H1 (cell line): Measurements from ENCODE around the gene MRPL16. TPM values are rescaled to one million over a fixed set of nuclear protein-coding genes. Genes with fewer than 3 reads are reported as not detected.

Source experiments
- CTCF ChIA-PET: fragments of 300-600 bp; sonication (Branson Sonifier 250); formaldehyde crosslinking; loops from one replicate; lab custom pipeline; 2021; ENCODE audit not compliant: partially characterized antibody; lab: Charles Lee
- POLR2A ChIA-PET: fragments of 300-600 bp; sonication (Branson Sonifier 250); formaldehyde crosslinking; loops from one replicate; lab custom pipeline; 2021; ENCODE audit warnings: inconsistent platforms; ENCODE audit not compliant: partially characterized antibody; lab: Charles Lee
- DNase-seq, 2 experiments: peaks; one replicate each; pipeline versions ENCODE4 v3.0.0 to v3.0.0-alpha.2; 2010 to 2022; ENCODE audit warnings: low spot score in 2 of 2, low read depth in 1 of 2, mixed read lengths in 1 of 2
- FAIRE-seq: peaks from 2 replicates; lab custom pipeline; 2011; peaks lifted over from hg19 to GRCh38; lab: Jason Lieb, UNC
- H2AFZ ChIP-seq: 2 replicates; pipeline ENCODE4 v1.8.1; 2012; ENCODE audit warnings: low read length, inconsistent platforms
- H2AK5ac ChIP-seq: 2 replicates; pipeline ENCODE4 v1.6.1; 2013; ENCODE audit warnings: low read depth, low read length
- H2BK120ac ChIP-seq: replicated peaks from 2 replicates; pipeline ENCODE3; 2013; ENCODE audit warnings: low read depth, low read length, inconsistent platforms
- H2BK12ac ChIP-seq: 2 replicates; pipeline ENCODE4 v1.6.1; 2013; ENCODE audit warnings: low read depth, low read length
- H2BK15ac ChIP-seq: 2 replicates; pipeline ENCODE4 v1.6.1; 2013; ENCODE audit warnings: low read length
- H2BK20ac ChIP-seq: 2 replicates; pipeline ENCODE4 v1.6.1; 2013; ENCODE audit warnings: low read length
- H2BK5ac ChIP-seq: 2 replicates; pipeline ENCODE4 v1.6.1; 2013; ENCODE audit warnings: low read depth, low read length
- H3K14ac ChIP-seq: 2 replicates; pipeline ENCODE4 v1.6.1; 2013; ENCODE audit warnings: inconsistent platforms; ENCODE audit not compliant: insufficient read length
- H3K18ac ChIP-seq: 2 replicates; pipeline ENCODE4 v1.6.1; 2013; ENCODE audit warnings: low read length; ENCODE audit errors: extremely low read depth
- H3K23ac ChIP-seq: 2 replicates; pipeline ENCODE4 v1.6.1; 2013; ENCODE audit warnings: inconsistent platforms; ENCODE audit not compliant: insufficient read length
- H3K23me2 ChIP-seq: 2 replicates; pipeline ENCODE4 v1.6.1; 2013; ENCODE audit warnings: low read depth, low read length
- H3K27ac ChIP-seq: 2 replicates; pipeline ENCODE4 v1.6.1; 2011; ENCODE audit warnings: low read depth, low read length, inconsistent platforms
- H3K27me3 ChIP-seq, 4 experiments: replicated peaks in 1 of 4; 1 replicate in 1 of 4; 2 replicates in 3 of 4; pipeline versions ENCODE4 v1.6.1 to v1.8.1; 2011 to 2013; ENCODE audit warnings: low read length in 3 of 4, mild to moderate bottlenecking in 3 of 4, inconsistent platforms in 2 of 4, mixed read lengths in 2 of 4, moderate library complexity in 1 of 4; ENCODE audit not compliant: control insufficient read depth in 3 of 4, insufficient read depth in 3 of 4; ENCODE audit errors: extremely low read depth in 1 of 4
- H3K36me3 ChIP-seq, 4 experiments: 2 replicates each; pipeline versions ENCODE4 v1.6.1 to v1.8.1; 2011 to 2013; ENCODE audit warnings: mild to moderate bottlenecking in 4 of 4, low read length in 3 of 4, moderate library complexity in 2 of 4, control low read depth in 1 of 4, inconsistent platforms in 1 of 4; ENCODE audit not compliant: insufficient read depth in 4 of 4, control insufficient read depth in 2 of 4
- H3K4ac ChIP-seq: replicated peaks from 2 replicates; pipeline ENCODE3; 2013; ENCODE audit warnings: low read length, low read depth, mixed read lengths, inconsistent platforms; ENCODE audit not compliant: insufficient read length
- H3K4me1 ChIP-seq, 4 experiments: replicated peaks in 1 of 4; 1 replicate in 1 of 4; 2 replicates in 3 of 4; pipeline versions ENCODE4 v1.6.1 to v1.8.1; 2011 to 2013; ENCODE audit warnings: low read length in 3 of 4, inconsistent platforms in 2 of 4, mixed read lengths in 1 of 4; ENCODE audit not compliant: insufficient read depth in 4 of 4, control insufficient read depth in 3 of 4
- H3K4me2 ChIP-seq, 2 experiments: 2 replicates each; pipeline versions ENCODE4 v1.6.1 to v1.8.1; 2011 to 2013; ENCODE audit warnings: low read depth in 2 of 2, low read length in 2 of 2, control low read depth in 1 of 2, inconsistent platforms in 1 of 2, mild to moderate bottlenecking in 1 of 2; ENCODE audit not compliant: insufficient read depth in 1 of 2
- H3K4me3 ChIP-seq, 4 experiments: fragments of 200-600, 300-600 bp in 1 of 4; sonication (generic), shearing (Covaris generic), sonication (Bioruptor Twin) in 1 of 4; 2 replicates each; pipeline versions ENCODE4 v1.5.1 to v1.8.1; 2011 to 2016; ENCODE audit warnings: low read length in 4 of 4, low read depth in 3 of 4, control low read depth in 2 of 4, inconsistent platforms in 2 of 4, mild to moderate bottlenecking in 2 of 4, mixed read lengths in 1 of 4, moderate library complexity in 1 of 4; ENCODE audit not compliant: insufficient read depth in 2 of 4; ENCODE audit errors: extremely low read depth in 1 of 4
- H3K56ac ChIP-seq: replicated peaks from 2 replicates; pipeline ENCODE3; 2013; ENCODE audit warnings: low read depth, mild to moderate bottlenecking, mixed read lengths, low read length, inconsistent platforms; ENCODE audit not compliant: insufficient read length
- H3K79me1 ChIP-seq: 2 replicates; pipeline ENCODE4 v1.6.1; 2013; ENCODE audit warnings: low read depth, low read length, control low read depth
- H3K79me2 ChIP-seq, 2 experiments: 2 replicates each; pipeline versions ENCODE4 v1.6.1 to v1.8.1; 2012 to 2013; ENCODE audit warnings: low read length in 2 of 2, mild to moderate bottlenecking in 2 of 2, inconsistent platforms in 1 of 2; ENCODE audit not compliant: insufficient read depth in 2 of 2, control insufficient read depth in 1 of 2
- H3K9ac ChIP-seq, 4 experiments: replicated peaks in 1 of 4; 1 replicate in 1 of 4; 2 replicates in 3 of 4; pipeline versions ENCODE4 v1.6.1 to v1.8.1; 2011 to 2013; ENCODE audit warnings: low read depth in 3 of 4, low read length in 3 of 4, control low read depth in 2 of 4, mild to moderate bottlenecking in 2 of 4, moderate library complexity in 2 of 4, inconsistent platforms in 1 of 4; ENCODE audit errors: extremely low read depth in 1 of 4
- H3K9me3 ChIP-seq, 2 experiments: 2 replicates each; pipeline versions ENCODE4 v1.6.1 to v1.8.1; 2012 to 2013; ENCODE audit warnings: mild to moderate bottlenecking in 2 of 2, moderate library complexity in 2 of 2, control low read depth in 1 of 2, inconsistent platforms in 1 of 2, low read depth in 1 of 2, low read length in 1 of 2, mixed read lengths in 1 of 2; ENCODE audit not compliant: insufficient read depth in 2 of 2
- H4K20me1 ChIP-seq, 2 experiments: replicated peaks in 1 of 2; 2 replicates each; pipeline versions ENCODE3 to v1.8.1; 2011 to 2013; ENCODE audit warnings: inconsistent platforms in 2 of 2, low read length in 2 of 2, mild to moderate bottlenecking in 1 of 2; ENCODE audit not compliant: insufficient read depth in 2 of 2, control insufficient read depth in 1 of 2
- H4K5ac ChIP-seq: 2 replicates; pipeline ENCODE4 v1.6.1; 2013; ENCODE audit warnings: low read length, low read depth, mixed read lengths, inconsistent platforms; ENCODE audit not compliant: insufficient read length
- H4K8ac ChIP-seq: 2 replicates; pipeline ENCODE4 v1.8.0; 2013; ENCODE audit warnings: mild to moderate bottlenecking, moderate library complexity, low read length, inconsistent platforms; ENCODE audit not compliant: insufficient read depth; ENCODE audit errors: extremely low read depth
- H4K91ac ChIP-seq: replicated peaks from 2 replicates; pipeline ENCODE3; 2013; ENCODE audit warnings: low read length, mixed read lengths, inconsistent platforms; ENCODE audit not compliant: insufficient read length
- CTBP2 ChIP-seq: IDR thresholded peaks from 2 replicates; pipeline ENCODE4 v1.7.0; 2011; ENCODE audit warnings: borderline replicate concordance, mild to moderate bottlenecking, moderate library complexity, mixed read lengths, low read length; ENCODE audit not compliant: insufficient read depth, insufficient read length
- JUND ChIP-seq: IDR thresholded peaks from 2 replicates; pipeline ENCODE4 v1.6.1; 2011; ENCODE audit warnings: mild to moderate bottlenecking, improper control_type of control experiment, low read length
- KDM5A ChIP-seq: fragments of 200-600 bp; IDR thresholded peaks from 2 replicates; pipeline ENCODE4 v1.7.1; 2012; ENCODE audit warnings: mild to moderate bottlenecking, low read length, inconsistent platforms, mixed read lengths
- NRF1 ChIP-seq: IDR thresholded peaks from 2 replicates; pipeline ENCODE4 v1.6.1; 2011; ENCODE audit warnings: mild to moderate bottlenecking, low read depth, low read length, improper control_type of control experiment
- POLR2A ChIP-seq, 2 experiments: IDR thresholded peaks; 1 replicate in 1 of 2; 2 replicates in 1 of 2; pipeline ENCODE4 v1.6.1; 2011; ENCODE audit warnings: low read depth in 2 of 2, low read length in 2 of 2, mild to moderate bottlenecking in 2 of 2; ENCODE audit errors: control extremely low read depth in 1 of 2
- SAP30 ChIP-seq: fragments of 300-600 bp; sonication (generic); IDR thresholded peaks from 2 replicates; pipeline ENCODE4 v1.7.1; 2012; ENCODE audit warnings: low read length, moderate library complexity, mild to moderate bottlenecking, inconsistent platforms; ENCODE audit not compliant: insufficient read depth, insufficient replicate concordance
- SRF ChIP-seq: IDR thresholded peaks from 2 replicates; pipeline ENCODE4 v1.6.1; 2011; ENCODE audit warnings: mild to moderate bottlenecking, low read depth, low read length, moderate library complexity
- YY1 ChIP-seq: IDR thresholded peaks from 2 replicates; pipeline ENCODE4 v1.6.1; 2011; ENCODE audit warnings: low read depth, mild to moderate bottlenecking, low read length
- WGBS, 2 experiments: shearing (Covaris generic) in 1 of 2; methylation state at CpG; one replicate each; pipeline versions ENCODE4 v1.1.6 to v1.1.7; 2013 to 2015; ENCODE audit warnings: low lambda C conversion rate in 2 of 2, mixed read lengths in 2 of 2, inconsistent platforms in 1 of 2, low coverage in 1 of 2, missing lambda C conversion rate in 1 of 2; ENCODE audit not compliant: insufficient replicate concordance in 2 of 2, insufficient coverage in 1 of 2, insufficient read length in 1 of 2; ENCODE audit errors: extremely low coverage in 1 of 2, missing lambda C conversion rate in 1 of 2; 5-methylcytosine and 5-hydroxymethylcytosine counted together
- polyA plus RNA-seq, 7 experiments: library from polyadenylated mRNA; depleted of rRNA in 3 of 7; stranded (reverse) in 5 of 7; unstranded in 2 of 7; fragments of >200 nt in 5 of 7; fragments of 200-250 nt in 2 of 7; gene quantifications; 1 replicate in 5 of 7; 2 replicates in 1 of 7; 4 replicates in 1 of 7; pipeline versions ENCODE4 v1.2.1 to v1.2.3, GENCODE V29; 2011 to 2013; ENCODE audit warnings: missing spikeins in 2 of 7, mixed read lengths in 2 of 7
- total RNA-seq: library from RNA; stranded (reverse); fragmentation: NEBNext Ultra II Directional; extraction: Animal tissue kit (Norgen Biotek cat#: 25700); gene quantifications from 2 replicates; pipeline ENCODE4 v1.2.1, GENCODE V29; 2021

The MRPL16 gene
- total and polyA plus RNA-seq, 2 of the 8 experiments (the other 6 are each of a cell fraction or from before 2014, with no cell fraction given) = 69.2 to 79.8 TPM

DNA sequence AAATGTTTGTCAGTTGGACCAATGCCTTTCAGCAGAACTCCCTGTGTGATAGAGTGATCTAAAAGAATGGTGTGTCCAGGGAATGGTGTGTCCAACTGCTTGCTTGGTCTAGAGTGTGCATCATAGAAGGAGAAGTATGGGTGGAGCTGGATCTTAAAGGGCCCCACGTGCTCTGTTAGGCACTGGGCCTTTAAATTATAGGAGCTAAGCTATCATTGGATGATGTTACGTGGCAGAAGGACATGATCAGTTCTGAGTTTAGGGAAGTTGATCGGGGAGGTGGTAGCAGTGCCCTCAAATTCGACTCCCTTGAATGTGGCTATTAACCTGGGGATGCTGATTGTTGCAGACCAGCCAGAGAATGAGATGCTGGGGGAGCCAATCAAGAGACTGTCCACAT, 39.0 kb downstream of the MRPL16 start:
- Histone ChIP-seq H2BK12ac (no peak overlapping the region), H2BK20ac (no peak overlapping the region), H3K14ac (no peak overlapping the region), H3K4me1 (no peaks in the 10 kb centered on the region), H3K27me3 (no peaks in the 10 kb centered on the region), H3K4me3 (no peak overlapping the region), H3K79me1 (peaks cover 9% of the 10 kb centered on the region), H3K56ac (no peak overlapping the region), H3K4ac (no peak overlapping the region), H3K23me2 (peaks cover 7% of the 10 kb centered on the region; the same call in 1 of the 2 replicates), H3K27ac (no peak overlapping the region), H3K9ac (no peak overlapping the region), H3K79me2 (peaks cover 6 to 52% of the 10 kb centered on the region in 2 experiments), H2AK5ac (no peak overlapping the region), H2AFZ (no peak overlapping the region), H4K91ac (no peak overlapping the region), H2BK120ac (no peak overlapping the region), H2BK15ac (no peak overlapping the region), H3K36me3 (peaks cover 2 to 20% (median 9%) of the 10 kb centered on the region in 4 experiments; a peak in 5 of 8 replicates), H3K23ac (no peak overlapping the region), H3K9me3 (no peaks in the 10 kb centered on the region), H4K20me1 (peaks cover 10 to 18% of the 10 kb centered on the region in 2 experiments)
- DNase-seq = no peak
- CTCF ChIA-PET = interaction anchor here (0.9 to 2.3 kb wide), 2 partner anchors 16 to 17 kb away, joined by 3 to 7 read pairs; no protein-coding TSS in a partner anchor
- no peak for FAIRE-seq
- WGBS, 2 experiments = 88% methylated on average over 4 of the region's 4 CpGs; no CpG with 5 or more reads in 1 of the 2 experiments
- POLR2A ChIA-PET = interaction anchor here (0.9 to 1.1 kb wide), 2 partner anchors 14 to 16 kb away, joined by 3 to 5 read pairs; partner anchors contain the start of gene STX3
- TF ChIP-seq JUND (no peak), SAP30 (no peak), KDM5A (no peak), POLR2A (IDR thresholded peaks at IDR 0.05; ENCODE audit: control extremely low read depth in 1 of 2, low read depth in 2 of 2, low read length in 2 of 2) (no peak), CTBP2 (no peak), YY1 (no peak), NRF1 (no peak), SRF (no peak)
- TF ChIP-seq, all 59 proteins: peak for 0
- Histone ChIP-seq H4K5ac (no peak overlapping the region), H2BK5ac (no peak overlapping the region), H3K18ac (no peak overlapping the region), H4K8ac (no peak overlapping the region), H3K4me2 (no peak overlapping the region)
